Suppressor macrophage (primary cell): ENCODE measurements around the gene STPG3.
A peak's percentile ranks its signal among the peaks of the same experiment; 100 is the strongest.
"Not testable (repeated sequence)": the region's sequence is repeated elsewhere in the genome, so short reads cannot be mapped to it uniquely, and the experiment has no call there.

Experiments
- DNase-seq, 4 experiments: peaks; one replicate each; pipeline ENCODE4 v3.0.0-alpha.2; 2020 to 2022

The STPG3 gene

GRCh38 chr9:137234055-137234697 lies 16.9 kb upstream of the STPG3 start:
- no peak for DNase-seq

- DNase-seq = no peak
Measured at GRCh38 chr9:137234758-137235423, 16.2 kb upstream of the STPG3 start.

- DNase-seq = no peak
Measured at GRCh38 chr9:137235424-137236237, 15.5 kb upstream of the STPG3 start.

- peak; percentile 89 to 94 (median 90) for DNase-seq
Measured at GRCh38 chr9:137236238-137236935, 14.7 kb upstream of the STPG3 start.

- DNase-seq = no peak
Measured at GRCh38 chr9:137236936-137237421, 14.1 kb upstream of the STPG3 start.

- no peak for DNase-seq
Measured at GRCh38 chr9:137237759-137238726, 13.0 kb upstream of the STPG3 start.

- not testable (repeated sequence) for DNase-seq
Measured at GRCh38 chr9:137239541-137240200, 11.4 kb upstream of the STPG3 start.

- DNase-seq = peak; percentile 86 to 95 (median 91)
Measured at GRCh38 chr9:137240318-137240840, 10.7 kb upstream of the STPG3 start.

GRCh38 chr9:137240841-137241489 lies 10.1 kb upstream of the STPG3 start, which contains the start of gene TUBB4B:
Gene TUBB4B, plus strand, starts transcription at chr9:137241287. Its CDS starts 74 bp downstream, at chr9:137241361.
- peak; percentile 99 to 100 (median 99) for DNase-seq

GRCh38 chr9:137241490-137242268 lies 9.4 kb upstream of the STPG3 start:
- DNase-seq = peak; percentile 69 to 88 (median 78)

GRCh38 chr9:137242269-137243203 lies 8.6 kb upstream of the STPG3 start:
- DNase-seq = no peak

- DNase-seq = not testable (repeated sequence)
Measured at GRCh38 chr9:137243266-137243625, 7.8 kb upstream of the STPG3 start.

- peak in 1 of 4 experiments; percentile 16 for DNase-seq
Measured at GRCh38 chr9:137243626-137244485, 7.2 kb upstream of the STPG3 start.

GRCh38 chr9:137244486-137245449 lies 6.3 kb upstream of the STPG3 start:
- DNase-seq = no peak
